ENCODE results near the gene MYO5B. TPM values are rescaled to one million over a fixed set of nuclear protein-coding genes. Genes with fewer than 3 reads are reported as not detected.

Gene MYO5B
- total RNA-seq, 4 donors from 2014 or later: 1.9 to 18.3 (median 4.4) TPM

DNA sequence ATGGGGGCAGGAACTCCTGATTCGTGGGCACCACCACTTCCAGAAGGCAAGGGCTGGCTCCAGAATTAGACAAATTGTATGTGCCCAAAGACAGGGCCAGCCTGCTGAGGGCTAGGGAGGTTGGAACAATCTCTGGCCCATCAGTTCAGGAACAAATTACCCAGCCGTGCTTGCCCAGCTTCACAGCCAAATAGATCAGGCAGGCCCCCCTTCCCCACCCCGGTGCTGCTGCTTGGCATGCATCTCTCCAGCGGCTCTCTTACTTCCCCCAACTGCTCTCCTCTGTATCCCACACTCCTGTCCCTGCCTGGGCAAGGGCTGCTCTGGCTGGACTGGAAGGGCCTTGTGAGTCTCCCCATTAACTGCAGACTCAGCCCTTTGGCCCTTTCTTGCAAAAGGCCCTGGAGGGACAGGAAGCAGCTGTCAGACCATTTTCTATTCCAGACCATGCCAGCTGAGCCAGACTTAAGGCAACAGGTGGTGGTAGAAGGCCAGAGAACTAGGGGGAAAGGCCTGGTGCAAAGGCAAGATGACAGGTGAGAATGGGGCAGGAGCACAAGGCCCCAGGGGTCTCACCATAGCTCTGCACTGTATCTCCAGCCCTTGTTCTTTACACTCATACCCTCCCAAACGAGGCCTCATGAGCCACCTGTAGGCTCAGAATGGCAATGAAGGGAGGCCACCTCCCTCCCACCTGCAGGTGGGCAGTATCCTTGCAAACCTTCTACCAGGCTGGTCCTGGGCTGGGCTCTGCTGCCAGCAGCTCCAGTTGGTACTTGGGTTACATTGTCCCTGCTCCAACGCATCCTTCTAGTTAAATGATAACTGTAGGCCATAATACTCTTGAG lies 350.9 kb downstream of the MYO5B start:
- no peak for ATAC-seq
- H3K36me3 ChIP-seq: no peaks in the 10 kb centered on the region
- H3K4me3 ChIP-seq: no peak overlapping the region
- peaks cover 0 to 18% (median 0%) of the 10 kb centered on the region in 3 donors for H3K4me1 ChIP-seq
- H3K27me3 ChIP-seq: peaks cover 37% of the 10 kb centered on the region
- 71 to 100% methylated on average over 1 to 4 of the region's 6 CpGs for WGBS, 2 donors (ENCODE audit: low coverage in 1 of 2)
- TF ChIP-seq, protein P1, sequence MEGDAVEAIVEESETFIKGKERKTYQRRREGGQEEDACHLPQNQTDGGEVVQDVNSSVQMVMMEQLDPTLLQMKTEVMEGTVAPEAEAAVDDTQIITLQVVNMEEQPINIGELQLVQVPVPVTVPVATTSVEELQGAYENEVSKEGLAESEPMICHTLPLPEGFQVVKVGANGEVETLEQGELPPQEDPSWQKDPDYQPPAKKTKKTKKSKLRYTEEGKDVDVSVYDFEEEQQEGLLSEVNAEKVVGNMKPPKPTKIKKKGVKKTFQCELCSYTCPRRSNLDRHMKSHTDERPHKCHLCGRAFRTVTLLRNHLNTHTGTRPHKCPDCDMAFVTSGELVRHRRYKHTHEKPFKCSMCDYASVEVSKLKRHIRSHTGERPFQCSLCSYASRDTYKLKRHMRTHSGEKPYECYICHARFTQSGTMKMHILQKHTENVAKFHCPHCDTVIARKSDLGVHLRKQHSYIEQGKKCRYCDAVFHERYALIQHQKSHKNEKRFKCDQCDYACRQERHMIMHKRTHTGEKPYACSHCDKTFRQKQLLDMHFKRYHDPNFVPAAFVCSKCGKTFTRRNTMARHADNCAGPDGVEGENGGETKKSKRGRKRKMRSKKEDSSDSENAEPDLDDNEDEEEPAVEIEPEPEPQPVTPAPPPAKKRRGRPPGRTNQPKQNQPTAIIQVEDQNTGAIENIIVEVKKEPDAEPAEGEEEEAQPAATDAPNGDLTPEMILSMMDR (IDR thresholded peaks at IDR 0.05): no peak
- no peak for TF ChIP-seq POLR2A (IDR thresholded peaks at IDR 0.05)
- no peak for TF ChIP-seq EP300 (IDR thresholded peaks at IDR 0.05)
- TF ChIP-seq POLR2AphosphoS5 (IDR thresholded peaks at IDR 0.05): no peak
- H3K9me3 ChIP-seq: no peaks in the 10 kb centered on the region
- no peak overlapping the region for H3K27ac ChIP-seq

DNA sequence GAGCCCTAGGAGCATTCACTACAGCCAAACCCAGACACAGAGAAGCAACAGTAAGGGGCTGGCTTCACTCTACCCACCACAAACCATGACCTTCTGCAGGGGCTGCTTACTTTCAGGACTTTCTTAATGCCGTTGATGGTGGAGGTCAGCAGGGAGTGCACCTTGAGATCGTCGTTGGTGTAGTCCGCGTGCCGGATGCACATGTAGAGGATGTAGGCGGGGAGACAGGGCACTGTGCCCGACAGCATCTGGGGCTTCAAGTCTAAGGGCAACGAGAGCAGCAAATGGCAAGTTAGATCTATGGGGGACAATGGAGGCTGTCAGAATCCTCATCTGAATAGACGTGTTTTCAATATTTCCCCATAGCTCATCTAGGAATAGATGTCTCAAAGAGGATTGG lies 351.8 kb downstream of the MYO5B start:
- Histone ChIP-seq H3K27ac (no peak overlapping the region), H3K4me1 (peaks cover 0 to 18% (median 0%) of the 10 kb centered on the region in 3 donors), H3K4me3 (no peak overlapping the region), H3K36me3 (no peaks in the 10 kb centered on the region), H3K27me3 (peaks cover 28% of the 10 kb centered on the region), H3K9me3 (no peaks in the 10 kb centered on the region)
- no peak for ATAC-seq
- TF ChIP-seq EP300 (IDR thresholded peaks at IDR 0.05) (no peak), POLR2A (IDR thresholded peaks at IDR 0.05) (no peak), POLR2AphosphoS5 (IDR thresholded peaks at IDR 0.05) (no peak)
- TF ChIP-seq, protein P1 (IDR thresholded peaks at IDR 0.05): no peak
- WGBS, 2 donors (ENCODE audit: low coverage in 1 of 2): 71 to 100% methylated on average over 1 to 7 of the region's 10 CpGs

GRCh38 chr18:49842656-49843055 lies 352.3 kb downstream of the MYO5B start:
- no peak for ATAC-seq
- H3K27ac ChIP-seq: no peak overlapping the region
- no peaks in the 10 kb centered on the region for H3K36me3 ChIP-seq
- WGBS, 2 donors (ENCODE audit: low coverage in 1 of 2): no CpG with 5 or more reads among the region's 4 CpGs
- no peak overlapping the region for H3K4me3 ChIP-seq
- no peak for TF ChIP-seq POLR2A (IDR thresholded peaks at IDR 0.05)
- TF ChIP-seq, protein P1 (IDR thresholded peaks at IDR 0.05): no peak
- TF ChIP-seq EP300 (IDR thresholded peaks at IDR 0.05): no peak
- no peak for TF ChIP-seq POLR2AphosphoS5 (IDR thresholded peaks at IDR 0.05)
- H3K4me1 ChIP-seq: peaks cover 0 to 18% (median 0%) of the 10 kb centered on the region in 3 donors
- peaks cover 23% of the 10 kb centered on the region for H3K27me3 ChIP-seq
- no peaks in the 10 kb centered on the region for H3K9me3 ChIP-seq

DNA sequence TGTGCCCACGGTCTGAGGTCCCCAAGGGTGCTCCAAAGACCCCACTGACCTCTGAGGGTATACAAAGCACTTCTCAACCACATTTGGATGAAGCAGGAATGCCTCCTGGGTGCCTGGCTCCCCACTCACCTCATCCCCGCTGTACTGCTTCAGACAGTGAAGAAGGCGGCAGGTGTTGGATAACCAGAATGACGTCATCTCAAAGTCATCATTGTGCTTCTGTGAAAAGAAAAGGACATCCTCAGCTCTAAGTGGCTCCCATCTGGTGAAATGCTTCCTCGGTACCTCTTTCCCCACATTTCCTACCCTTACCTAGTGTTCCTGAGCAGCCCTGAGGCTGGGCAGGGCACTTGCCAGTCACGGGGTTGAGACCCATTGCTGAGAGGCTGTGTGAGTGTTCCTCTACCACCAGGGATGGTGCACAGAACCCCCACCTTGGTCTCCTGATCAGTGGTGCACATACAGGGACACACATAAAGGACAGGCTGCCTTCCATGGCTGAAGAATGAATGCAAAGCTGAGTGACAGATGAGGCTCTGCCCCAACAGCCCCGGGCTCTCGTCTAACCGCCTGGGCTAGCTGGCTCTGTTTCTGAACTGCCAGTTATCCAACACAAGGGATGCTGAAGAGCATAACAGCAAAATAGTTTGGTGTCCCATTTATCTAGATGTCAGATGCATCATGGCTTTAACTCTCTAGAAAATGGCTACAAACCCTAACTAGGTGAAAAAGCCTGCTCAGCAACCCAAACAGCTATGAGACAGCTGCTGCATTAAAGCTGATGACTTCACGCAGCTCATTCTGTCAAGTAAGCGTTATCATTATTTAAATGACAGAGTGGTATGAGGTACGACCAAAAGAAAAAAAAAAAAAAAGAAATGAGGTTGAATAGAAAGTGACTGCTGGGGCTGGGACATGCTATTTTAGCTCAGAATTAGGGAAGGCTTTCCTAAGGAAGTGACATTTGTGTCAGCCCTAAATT lies 353.4 kb downstream of the MYO5B start:
- Histone ChIP-seq H3K9me3 (no peaks in the 10 kb centered on the region), H3K4me3 (no peak overlapping the region), H3K36me3 (no peaks in the 10 kb centered on the region), H3K27me3 (peaks cover 12% of the 10 kb centered on the region), H3K4me1 (peaks cover 0 to 13% (median 0%) of the 10 kb centered on the region in 3 donors), H3K27ac (no peak overlapping the region)
- 61 to 75% methylated on average over 3 to 4 of the region's 12 CpGs for WGBS, 2 donors (ENCODE audit: low coverage in 1 of 2)
- ATAC-seq: no peak
- TF ChIP-seq POLR2AphosphoS5 (IDR thresholded peaks at IDR 0.05) (no peak), EP300 (IDR thresholded peaks at IDR 0.05) (no peak), POLR2A (IDR thresholded peaks at IDR 0.05) (no peak)
- TF ChIP-seq, protein P1 (IDR thresholded peaks at IDR 0.05): no peak
